Astrocyte (in vitro differentiated cells and primary cell): ENCODE results near the gene NSD2. TPM values are rescaled to one million over a fixed set of nuclear protein-coding genes. Genes with fewer than 3 reads are reported as not detected.

Experiments used
- DNase-seq: peaks from one replicate; pipeline ENCODE4 v3.0.0-alpha.2; 2010; ENCODE audit warnings: low read depth
- FAIRE-seq: peaks from 2 replicates; lab custom pipeline; 2011; peaks lifted over from hg19 to GRCh38; lab: Jason Lieb, UNC
- H2AFZ ChIP-seq: 2 replicates; pipeline ENCODE4 v1.6.0; 2012; ENCODE audit warnings: low read depth, low read length, inconsistent platforms
- H3K27ac ChIP-seq: 2 replicates; pipeline ENCODE4 v1.5.1; 2011; ENCODE audit warnings: low read depth, low read length, inconsistent platforms
- H3K27me3 ChIP-seq: 2 replicates; pipeline ENCODE4 v1.6.0; 2011; ENCODE audit warnings: low read length, inconsistent platforms; ENCODE audit not compliant: insufficient read depth
- H3K36me3 ChIP-seq: 2 replicates; pipeline ENCODE4 v1.5.1; 2011; ENCODE audit warnings: low read length, inconsistent platforms; ENCODE audit not compliant: insufficient read depth
- H3K4me1 ChIP-seq: 2 replicates; pipeline ENCODE4 v1.5.1; 2011; ENCODE audit warnings: low read length, inconsistent platforms; ENCODE audit not compliant: insufficient read depth
- H3K4me2 ChIP-seq: 2 replicates; pipeline ENCODE4 v1.6.0; 2012; ENCODE audit warnings: low read length, inconsistent platforms
- H3K4me3 ChIP-seq: 2 replicates; pipeline ENCODE4 v1.5.1; 2011; ENCODE audit warnings: low read depth, mild to moderate bottlenecking, low read length, inconsistent platforms; ENCODE audit not compliant: insufficient read depth
- H3K79me2 ChIP-seq: 2 replicates; pipeline ENCODE4 v1.6.0; 2012; ENCODE audit warnings: mild to moderate bottlenecking, low read length, inconsistent platforms; ENCODE audit not compliant: insufficient read depth
- H3K9ac ChIP-seq: 2 replicates; pipeline ENCODE4 v1.6.0; 2012; ENCODE audit warnings: mild to moderate bottlenecking, low read length, inconsistent platforms
- H3K9me3 ChIP-seq: 2 replicates; pipeline ENCODE4 v1.5.1; 2012; ENCODE audit warnings: low read depth, mild to moderate bottlenecking, low read length, inconsistent platforms; ENCODE audit not compliant: insufficient read depth
- H4K20me1 ChIP-seq: 2 replicates; pipeline ENCODE4 v1.6.0; 2012; ENCODE audit warnings: low read length, inconsistent platforms; ENCODE audit not compliant: insufficient read depth
- H3K27ac Mint-ChIP-seq: one replicate; pipeline ENCODE4 v1.8.0; 2021; ENCODE audit warnings: mild to moderate bottlenecking, mixed read lengths; ENCODE audit not compliant: unreplicated experiment
- H3K27me3 Mint-ChIP-seq: one replicate; pipeline ENCODE4 v1.8.0; 2021; ENCODE audit warnings: low read depth, mixed read lengths; ENCODE audit not compliant: unreplicated experiment
- H3K36me3 Mint-ChIP-seq: one replicate; pipeline ENCODE4 v1.8.0; 2021; ENCODE audit warnings: low read depth, mixed read lengths; ENCODE audit not compliant: unreplicated experiment
- H3K4me1 Mint-ChIP-seq: one replicate; pipeline ENCODE4 v1.8.0; 2021; ENCODE audit warnings: low read depth, mixed read lengths; ENCODE audit not compliant: unreplicated experiment
- H3K4me3 Mint-ChIP-seq: one replicate; pipeline ENCODE4 v1.8.0; 2021; ENCODE audit warnings: mild to moderate bottlenecking, moderate library complexity, mixed read lengths; ENCODE audit not compliant: unreplicated experiment
- H3K9me3 Mint-ChIP-seq: one replicate; pipeline ENCODE4 v1.8.0; 2021; ENCODE audit warnings: mild to moderate bottlenecking, mixed read lengths; ENCODE audit not compliant: unreplicated experiment
- EZH2 ChIP-seq: IDR thresholded peaks from 2 replicates; pipeline ENCODE4 v1.6.1; 2012; ENCODE audit warnings: mild to moderate bottlenecking, low read length, inconsistent platforms; ENCODE audit not compliant: insufficient read depth
- total RNA-seq: library from RNA; stranded (reverse); gene quantifications from 2 replicates; pipeline ENCODE4 v1.2.1, GENCODE V29; 2021
- TF ChIP-seq, protein P1 (sequence below): IDR thresholded peaks from 2 replicates; pipeline ENCODE4 v1.5.1; 2011; ENCODE audit warnings: low read depth, mild to moderate bottlenecking, inconsistent platforms, low read length, moderate library complexity; ENCODE audit not compliant: insufficient read depth

Gene NSD2
- total RNA-seq, 1 donor from 2014 or later, result 31.3 TPM

DNA sequence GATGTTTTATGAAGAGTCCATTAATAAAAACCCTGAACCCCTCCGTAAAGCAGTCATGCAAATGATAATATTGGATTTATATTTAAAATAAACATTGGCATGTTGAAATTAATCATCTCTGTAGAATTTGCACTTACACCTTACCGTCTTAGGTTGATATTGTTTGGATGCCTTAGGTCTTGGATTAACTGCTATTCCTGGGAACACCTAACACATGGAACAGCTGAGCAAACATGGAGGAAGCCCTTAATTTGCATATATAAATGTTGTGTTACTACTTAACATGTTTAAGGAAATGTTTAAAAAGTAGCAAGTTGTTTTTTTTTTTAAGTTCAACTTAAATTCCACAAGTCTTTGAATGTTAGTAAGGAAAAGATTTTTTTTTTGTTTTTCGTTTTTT lies 62.5 kb downstream of the NSD2 start:
- H3K9ac ChIP-seq, result no peak overlapping the region
- no peaks in the 10 kb centered on the region for H3K9me3 Mint-ChIP-seq
- no peak overlapping the region for H2AFZ ChIP-seq
- no peak overlapping the region for H3K27ac Mint-ChIP-seq
- FAIRE-seq, result no peak
- H3K4me1 Mint-ChIP-seq, result peaks cover 3% of the 10 kb centered on the region
- TF ChIP-seq, protein P1, sequence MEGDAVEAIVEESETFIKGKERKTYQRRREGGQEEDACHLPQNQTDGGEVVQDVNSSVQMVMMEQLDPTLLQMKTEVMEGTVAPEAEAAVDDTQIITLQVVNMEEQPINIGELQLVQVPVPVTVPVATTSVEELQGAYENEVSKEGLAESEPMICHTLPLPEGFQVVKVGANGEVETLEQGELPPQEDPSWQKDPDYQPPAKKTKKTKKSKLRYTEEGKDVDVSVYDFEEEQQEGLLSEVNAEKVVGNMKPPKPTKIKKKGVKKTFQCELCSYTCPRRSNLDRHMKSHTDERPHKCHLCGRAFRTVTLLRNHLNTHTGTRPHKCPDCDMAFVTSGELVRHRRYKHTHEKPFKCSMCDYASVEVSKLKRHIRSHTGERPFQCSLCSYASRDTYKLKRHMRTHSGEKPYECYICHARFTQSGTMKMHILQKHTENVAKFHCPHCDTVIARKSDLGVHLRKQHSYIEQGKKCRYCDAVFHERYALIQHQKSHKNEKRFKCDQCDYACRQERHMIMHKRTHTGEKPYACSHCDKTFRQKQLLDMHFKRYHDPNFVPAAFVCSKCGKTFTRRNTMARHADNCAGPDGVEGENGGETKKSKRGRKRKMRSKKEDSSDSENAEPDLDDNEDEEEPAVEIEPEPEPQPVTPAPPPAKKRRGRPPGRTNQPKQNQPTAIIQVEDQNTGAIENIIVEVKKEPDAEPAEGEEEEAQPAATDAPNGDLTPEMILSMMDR, result no peak
- TF ChIP-seq EZH2, result no peak
- H4K20me1 ChIP-seq, result peaks cover 27% of the 10 kb centered on the region
- DNase-seq, result no peak
- H3K79me2 ChIP-seq, result peaks cover 52% of the 10 kb centered on the region
- no peak overlapping the region for H3K4me3 ChIP-seq
- peaks cover 18% of the 10 kb centered on the region for H3K36me3 ChIP-seq
- no peak overlapping the region for H3K4me2 ChIP-seq
- peaks cover 4% of the 10 kb centered on the region for H3K36me3 Mint-ChIP-seq
- H3K4me3 Mint-ChIP-seq, result no peak overlapping the region
- peaks cover 2% of the 10 kb centered on the region for H3K4me1 ChIP-seq
- no peaks in the 10 kb centered on the region for H3K27me3 ChIP-seq
- H3K27me3 Mint-ChIP-seq, result no peaks in the 10 kb centered on the region
- no peaks in the 10 kb centered on the region for H3K9me3 ChIP-seq
- no peak overlapping the region for H3K27ac ChIP-seq

DNA sequence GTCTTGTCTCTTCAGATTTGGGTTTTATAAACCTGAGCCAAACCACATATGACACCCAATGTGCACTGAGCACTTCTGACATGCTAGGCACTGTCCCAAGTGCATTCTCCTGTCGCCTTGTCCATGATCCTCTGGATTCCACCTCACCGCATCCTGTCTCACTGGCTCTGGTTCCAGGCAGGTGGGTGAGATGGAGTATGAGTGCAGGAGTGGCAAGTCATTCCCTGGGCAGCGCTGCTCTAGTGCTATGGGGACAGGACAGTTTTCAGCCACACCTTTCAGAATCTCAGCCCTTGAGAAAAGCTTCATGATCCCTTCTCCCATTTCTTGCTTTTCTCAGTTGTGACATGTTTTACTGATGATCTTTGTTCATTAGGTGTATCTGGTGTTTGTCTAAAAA lies 66.4 kb downstream of the NSD2 start:
- FAIRE-seq (no peak), DNase-seq (no peak)
- Histone ChIP-seq H3K27me3 (no peaks in the 10 kb centered on the region), H3K27ac (no peak overlapping the region), H3K9me3 (no peaks in the 10 kb centered on the region), H4K20me1 (peaks cover 21% of the 10 kb centered on the region), H3K36me3 (peaks cover 29% of the 10 kb centered on the region), H3K4me3 (no peak overlapping the region), H3K4me1 (peaks cover 22% of the 10 kb centered on the region), H3K4me2 (no peak overlapping the region), H2AFZ (no peak overlapping the region), H3K9ac (no peak overlapping the region), H3K79me2 (peaks cover 46% of the 10 kb centered on the region)
- H3K9me3 Mint-ChIP-seq, result no peaks in the 10 kb centered on the region
- no peaks in the 10 kb centered on the region for H3K27me3 Mint-ChIP-seq
- no peak overlapping the region for H3K27ac Mint-ChIP-seq
- TF ChIP-seq, protein P1, result no peak
- H3K36me3 Mint-ChIP-seq, result peaks cover 2% of the 10 kb centered on the region
- peaks cover 21% of the 10 kb centered on the region for H3K4me1 Mint-ChIP-seq
- H3K4me3 Mint-ChIP-seq, result no peak overlapping the region

DNA sequence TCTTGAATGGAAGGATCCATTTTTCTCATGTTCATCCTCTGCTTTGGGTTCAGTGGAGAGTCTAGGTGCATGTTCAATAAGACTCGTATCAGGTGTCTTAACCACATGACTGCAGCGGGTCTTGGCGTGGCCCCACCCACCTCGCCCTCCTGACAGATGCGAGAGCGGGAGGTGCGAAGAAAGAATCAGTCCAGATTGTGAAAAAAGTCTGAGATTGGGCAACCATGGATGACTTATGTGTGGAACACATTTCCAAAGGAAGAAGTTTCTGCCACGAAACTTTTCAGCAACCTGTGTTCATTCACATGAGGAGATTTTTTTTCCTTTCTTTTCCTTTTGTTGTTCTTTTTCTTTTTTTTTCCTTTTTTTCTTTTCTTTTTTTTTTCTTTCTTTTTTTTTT lies 66.8 kb downstream of the NSD2 start:
- Mint-ChIP-seq H3K36me3 (peaks cover 3% of the 10 kb centered on the region), H3K27me3 (no peaks in the 10 kb centered on the region), H3K4me1 (peaks cover 21% of the 10 kb centered on the region), H3K27ac (no peak overlapping the region), H3K4me3 (no peak overlapping the region), H3K9me3 (no peaks in the 10 kb centered on the region)
- Histone ChIP-seq H3K36me3 (peaks cover 30% of the 10 kb centered on the region), H3K27ac (no peak overlapping the region), H3K79me2 (peaks cover 47% of the 10 kb centered on the region), H3K9me3 (no peaks in the 10 kb centered on the region), H2AFZ (no peak overlapping the region), H3K4me3 (no peak overlapping the region), H3K27me3 (no peaks in the 10 kb centered on the region), H3K4me2 (no peak overlapping the region), H3K9ac (no peak overlapping the region), H4K20me1 (peaks cover 21% of the 10 kb centered on the region), H3K4me1 (peaks cover 22% of the 10 kb centered on the region)
- DNase-seq (no peak), FAIRE-seq (no peak)
- TF ChIP-seq, protein P1, result no peak
- TF ChIP-seq EZH2, result no peak
